Measurements from ENCODE around the gene CD80.

DNA sequence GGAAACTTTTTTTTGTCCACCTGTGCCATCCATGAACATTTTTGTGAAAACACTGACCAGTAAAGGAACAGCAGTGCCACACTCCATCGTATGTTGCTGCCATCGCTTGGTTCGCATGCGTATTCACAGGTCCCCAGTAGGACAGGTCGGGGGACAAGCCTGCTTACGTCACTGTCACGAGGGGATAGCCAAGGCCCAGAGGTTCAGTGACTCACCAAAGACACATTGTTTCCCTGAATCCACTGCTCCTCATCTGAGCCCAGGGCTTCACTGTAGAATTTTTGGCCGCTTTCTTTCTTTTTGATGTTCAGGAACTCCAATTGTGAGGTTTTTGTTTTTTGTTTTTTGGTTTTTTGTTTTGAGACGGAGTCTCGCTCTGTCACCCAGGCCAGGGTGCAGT, 25.8 kb upstream of the CD80 start:
- TF ChIP-seq, protein P1, sequence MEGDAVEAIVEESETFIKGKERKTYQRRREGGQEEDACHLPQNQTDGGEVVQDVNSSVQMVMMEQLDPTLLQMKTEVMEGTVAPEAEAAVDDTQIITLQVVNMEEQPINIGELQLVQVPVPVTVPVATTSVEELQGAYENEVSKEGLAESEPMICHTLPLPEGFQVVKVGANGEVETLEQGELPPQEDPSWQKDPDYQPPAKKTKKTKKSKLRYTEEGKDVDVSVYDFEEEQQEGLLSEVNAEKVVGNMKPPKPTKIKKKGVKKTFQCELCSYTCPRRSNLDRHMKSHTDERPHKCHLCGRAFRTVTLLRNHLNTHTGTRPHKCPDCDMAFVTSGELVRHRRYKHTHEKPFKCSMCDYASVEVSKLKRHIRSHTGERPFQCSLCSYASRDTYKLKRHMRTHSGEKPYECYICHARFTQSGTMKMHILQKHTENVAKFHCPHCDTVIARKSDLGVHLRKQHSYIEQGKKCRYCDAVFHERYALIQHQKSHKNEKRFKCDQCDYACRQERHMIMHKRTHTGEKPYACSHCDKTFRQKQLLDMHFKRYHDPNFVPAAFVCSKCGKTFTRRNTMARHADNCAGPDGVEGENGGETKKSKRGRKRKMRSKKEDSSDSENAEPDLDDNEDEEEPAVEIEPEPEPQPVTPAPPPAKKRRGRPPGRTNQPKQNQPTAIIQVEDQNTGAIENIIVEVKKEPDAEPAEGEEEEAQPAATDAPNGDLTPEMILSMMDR (conservative IDR thresholded peaks at IDR 0.05; ENCODE audit: low read depth, low read length) = no peak
- no peak for TF ChIP-seq EZH2 (IDR thresholded peaks at IDR 0.05; ENCODE audit: borderline replicate concordance, low read depth, low read length, poor library complexity, severe bottlenecking)
